MM.1S (cell line): ENCODE measurements around the gene C12orf56.

Experiments
- CTCF ChIP-seq: fragments of 300-600 bp; sonication (generic); IDR thresholded peaks from 2 replicates; pipeline ENCODE4 v1.5.1; 2016; ENCODE audit warnings: antibody characterized with exemption, low read length, mixed read lengths
- EZH2 ChIP-seq: fragments of 300-600 bp; sonication (generic); optimal IDR thresholded peaks from 2 replicates; pipeline ENCODE3; 2017; ENCODE audit warnings: low read depth, mild to moderate bottlenecking, antibody characterized with exemption, low read length, mixed read lengths
- EZH2phosphoT487 ChIP-seq: fragments of 300-600 bp; sonication (generic); IDR thresholded peaks from 2 replicates; pipeline ENCODE4 v1.6.1; 2018; ENCODE audit warnings: antibody characterized with exemption, low read length

GRCh38 chr12:64323006-64323405 is 67.6 kb downstream of the C12orf56 start:
- TF ChIP-seq EZH2 (no peak), CTCF (no peak), EZH2phosphoT487 (no peak)
